KOPT-K1 (cell line): Measurements from ENCODE around the gene AGBL4.

Experiments
- H3K27ac ChIP-seq: fragments of 200-600 bp; sonication (generic); 2 replicates; pipeline ENCODE4 v1.5.1; 2016; ENCODE audit warnings: antibody characterized with exemption, mild to moderate bottlenecking, low read depth, low read length; ENCODE audit not compliant: poor library complexity, severe bottlenecking
- H3K36me3 ChIP-seq: fragments of 200-600 bp; sonication (generic); 2 replicates; pipeline ENCODE4 v1.5.1; 2017; ENCODE audit warnings: antibody characterized with exemption, mild to moderate bottlenecking, low read length, moderate library complexity; ENCODE audit not compliant: insufficient read depth
- H3K9me3 ChIP-seq: fragments of 200-600 bp; sonication (generic); 2 replicates; pipeline ENCODE4 v1.5.1; 2017; ENCODE audit warnings: antibody characterized with exemption, low read length, mild to moderate bottlenecking; ENCODE audit not compliant: insufficient read depth, poor library complexity, severe bottlenecking

Gene AGBL4

GRCh38 chr1:49181033-49181432, 842.7 kb downstream of the AGBL4 start:
- H3K36me3 ChIP-seq = no peaks in the 10 kb centered on the region

GRCh38 chr1:49171941-49172593, 851.7 kb downstream of the AGBL4 start:
- H3K36me3 ChIP-seq = no peaks in the 10 kb centered on the region
- no peaks in the 10 kb centered on the region for H3K9me3 ChIP-seq

More at GRCh38 chr1:49181033-49181432, 842.7 kb downstream of the AGBL4 start:
- Histone ChIP-seq H3K9me3 (no peaks in the 10 kb centered on the region), H3K27ac (no peak overlapping the region)

GRCh38 chr1:49166031-49166430, 857.7 kb downstream of the AGBL4 start:
- Histone ChIP-seq H3K9me3 (no peaks in the 10 kb centered on the region), H3K27ac (no peak overlapping the region), H3K36me3 (no peaks in the 10 kb centered on the region)

More at GRCh38 chr1:49171941-49172593, 851.7 kb downstream of the AGBL4 start:
- no peak overlapping the region for H3K27ac ChIP-seq

GRCh38 chr1:49163031-49163430, 860.7 kb downstream of the AGBL4 start:
- Histone ChIP-seq H3K36me3 (no peaks in the 10 kb centered on the region), H3K9me3 (no peaks in the 10 kb centered on the region), H3K27ac (no peak overlapping the region)

GRCh38 chr1:49160677-49161076, 863.1 kb downstream of the AGBL4 start:
- Histone ChIP-seq H3K36me3 (no peaks in the 10 kb centered on the region), H3K27ac (no peak overlapping the region), H3K9me3 (no peaks in the 10 kb centered on the region)

- Histone ChIP-seq H3K9me3 (no peaks in the 10 kb centered on the region), H3K36me3 (no peaks in the 10 kb centered on the region), H3K27ac (no peak overlapping the region)
Measured at GRCh38 chr1:49136738-49137251, 887.0 kb downstream of the AGBL4 start.

GRCh38 chr1:49125746-49126145, 898.0 kb downstream of the AGBL4 start:
- Histone ChIP-seq H3K9me3 (peaks cover 4% of the 10 kb centered on the region), H3K36me3 (no peaks in the 10 kb centered on the region), H3K27ac (no peak overlapping the region)

- Histone ChIP-seq H3K36me3 (no peaks in the 10 kb centered on the region), H3K27ac (no peak overlapping the region)
Measured at GRCh38 chr1:49111931-49112330, 911.8 kb downstream of the AGBL4 start.

GRCh38 chr1:49106445-49106844, 917.3 kb downstream of the AGBL4 start:
- no peaks in the 10 kb centered on the region for H3K9me3 ChIP-seq
- no peak overlapping the region for H3K27ac ChIP-seq
- no peaks in the 10 kb centered on the region for H3K36me3 ChIP-seq

More at GRCh38 chr1:49111931-49112330, 911.8 kb downstream of the AGBL4 start:
- no peaks in the 10 kb centered on the region for H3K9me3 ChIP-seq

GRCh38 chr1:49104575-49104974, 919.2 kb downstream of the AGBL4 start:
- no peak overlapping the region for H3K27ac ChIP-seq
- no peaks in the 10 kb centered on the region for H3K36me3 ChIP-seq
- no peaks in the 10 kb centered on the region for H3K9me3 ChIP-seq

GRCh38 chr1:49102752-49103151, 921.0 kb downstream of the AGBL4 start:
- no peaks in the 10 kb centered on the region for H3K36me3 ChIP-seq
- no peak overlapping the region for H3K27ac ChIP-seq
- H3K9me3 ChIP-seq = no peaks in the 10 kb centered on the region

GRCh38 chr1:49098866-49099265, 924.9 kb downstream of the AGBL4 start:
- Histone ChIP-seq H3K9me3 (no peaks in the 10 kb centered on the region), H3K36me3 (no peaks in the 10 kb centered on the region), H3K27ac (no peak overlapping the region)

- Histone ChIP-seq H3K36me3 (no peaks in the 10 kb centered on the region), H3K9me3 (no peaks in the 10 kb centered on the region), H3K27ac (no peak overlapping the region)
Measured at GRCh38 chr1:49086327-49086726, 937.4 kb downstream of the AGBL4 start.

GRCh38 chr1:49085079-49085478, 938.7 kb downstream of the AGBL4 start:
- Histone ChIP-seq H3K9me3 (no peaks in the 10 kb centered on the region), H3K27ac (no peak overlapping the region)

GRCh38 chr1:49060766-49061165, 963.0 kb downstream of the AGBL4 start:
- Histone ChIP-seq H3K9me3 (no peaks in the 10 kb centered on the region), H3K27ac (no peak overlapping the region)

More at GRCh38 chr1:49085079-49085478, 938.7 kb downstream of the AGBL4 start:
- H3K36me3 ChIP-seq = no peaks in the 10 kb centered on the region

GRCh38 chr1:49059087-49059486, 964.7 kb downstream of the AGBL4 start:
- Histone ChIP-seq H3K27ac (no peak overlapping the region), H3K9me3 (no peaks in the 10 kb centered on the region), H3K36me3 (no peaks in the 10 kb centered on the region)

More at GRCh38 chr1:49060766-49061165, 963.0 kb downstream of the AGBL4 start:
- H3K36me3 ChIP-seq = no peaks in the 10 kb centered on the region
